Fibroblast of lung (primary cell): Measurements from ENCODE around the gene GBF1. TPM values are rescaled to one million over a fixed set of nuclear protein-coding genes. Genes with fewer than 3 reads are reported as not detected.

Source experiments
- DNase-seq, 2 donors: peaks; one replicate each; pipeline versions ENCODE4 v3.0.0 to v3.0.0-alpha.2; 2010; ENCODE audit warnings: low read depth in 2 of 2
- H2AFZ ChIP-seq: 2 replicates; pipeline ENCODE4 v1.5.1; 2012; ENCODE audit warnings: low read length, control low read depth, inconsistent platforms
- H3K27ac ChIP-seq: 2 replicates; pipeline ENCODE4 v1.5.1; 2011; ENCODE audit warnings: low read length, control low read depth; ENCODE audit not compliant: insufficient read depth
- H3K27me3 ChIP-seq: 2 replicates; pipeline ENCODE4 v1.5.1; 2011; ENCODE audit warnings: mild to moderate bottlenecking, low read length; ENCODE audit not compliant: control insufficient read depth, insufficient read depth
- H3K36me3 ChIP-seq: 2 replicates; pipeline ENCODE4 v1.5.1; 2011; ENCODE audit warnings: low read length; ENCODE audit not compliant: control insufficient read depth, insufficient read depth
- H3K4me1 ChIP-seq: 2 replicates; pipeline ENCODE4 v1.5.1; 2011; ENCODE audit warnings: low read length; ENCODE audit not compliant: control insufficient read depth, insufficient read depth; ENCODE audit errors: extremely low read depth
- H3K4me2 ChIP-seq: 2 replicates; pipeline ENCODE4 v1.5.1; 2011; ENCODE audit warnings: low read length, control low read depth; ENCODE audit not compliant: insufficient read depth; ENCODE audit errors: extremely low read depth
- H3K4me3 ChIP-seq, 4 experiments: fragments of 200-600 bp in 1 of 4; sonication (generic) in 1 of 4; replicated peaks in 1 of 4; 2 replicates each; pipeline ENCODE4 v1.5.1; 2011 to 2016; ENCODE audit warnings: low read length in 4 of 4, low read depth in 3 of 4, mild to moderate bottlenecking in 3 of 4, control low read depth in 2 of 4, inconsistent platforms in 1 of 4, mixed read lengths in 1 of 4; ENCODE audit not compliant: insufficient read depth in 1 of 4; ENCODE audit errors: control extremely low read depth in 1 of 4
- H3K79me2 ChIP-seq: 2 replicates; pipeline ENCODE4 v1.5.1; 2012; ENCODE audit warnings: mild to moderate bottlenecking, low read length, inconsistent platforms; ENCODE audit not compliant: control insufficient read depth, insufficient read depth
- H3K9ac ChIP-seq: 2 replicates; pipeline ENCODE4 v1.5.1; 2011; ENCODE audit warnings: mild to moderate bottlenecking, low read length, control low read depth; ENCODE audit not compliant: insufficient read depth
- H3K9me3 ChIP-seq: 2 replicates; pipeline ENCODE4 v1.5.1; 2012; ENCODE audit warnings: low read depth, low read length; ENCODE audit not compliant: control insufficient read depth, insufficient read depth
- H4K20me1 ChIP-seq: 2 replicates; pipeline ENCODE4 v1.5.1; 2011; ENCODE audit warnings: low read length; ENCODE audit not compliant: control insufficient read depth, insufficient read depth; ENCODE audit errors: extremely low read depth
- CTCF ChIP-seq, 2 donors: IDR thresholded peaks in 1 of 2; conservative IDR thresholded peaks in 1 of 2; 1 replicate in 1 of 2; 2 replicates in 1 of 2; pipeline ENCODE4 v1.5.1; 2011 to 2012; ENCODE audit warnings: low read length in 2 of 2, control low read depth in 1 of 2, inconsistent platforms in 1 of 2, low read depth in 1 of 2, mild to moderate bottlenecking in 1 of 2
- EZH2 ChIP-seq: IDR thresholded peaks from 2 replicates; pipeline ENCODE4 v1.5.1; 2012; ENCODE audit warnings: low read length, control low read depth, mild to moderate bottlenecking; ENCODE audit errors: missing control alignments
- polyA plus RNA-seq, 2 donors: library from polyadenylated mRNA; depleted of rRNA in 1 of 2; stranded (reverse) in 1 of 2; unstranded in 1 of 2; fragments of >200 nt; gene quantifications; 2 replicates each; pipeline ENCODE4 v1.2.1, GENCODE V29; 2011 to 2012; ENCODE audit warnings: missing spikeins in 1 of 2
- total RNA-seq: library from RNA; depleted of rRNA; stranded (reverse); fragments of >200 nt; gene quantifications from 2 replicates; pipeline ENCODE4 v1.2.1, GENCODE V29; 2014

The GBF1 gene
- total and polyA plus RNA-seq, 2 donors (not counting 1 experiment from before 2014, with no cell fraction given) = 24.1 to 24.6 TPM

- no peak for DNase-seq
- H3K4me3 ChIP-seq = no peak overlapping the region
- no peak overlapping the region for H2AFZ ChIP-seq
- no peak overlapping the region for H3K9ac ChIP-seq
- H3K27me3 ChIP-seq = no peaks in the 10 kb centered on the region
- H3K27ac ChIP-seq = no peak overlapping the region
- no peak overlapping the region for H3K4me2 ChIP-seq
- no peaks in the 10 kb centered on the region for H3K4me1 ChIP-seq
- TF ChIP-seq CTCF (conservative IDR thresholded peaks at IDR 0.05 in 1 of 2, IDR thresholded peaks at IDR 0.05 in 1 of 2; ENCODE audit: low read depth in 1 of 2, low read length in 2 of 2) = peak in 1 of 2 donors; percentile 14
- no peak for TF ChIP-seq EZH2
- H4K20me1 ChIP-seq = no peaks in the 10 kb centered on the region
- H3K79me2 ChIP-seq = no peaks in the 10 kb centered on the region
- H3K36me3 ChIP-seq = peaks cover 30% of the 10 kb centered on the region
- H3K9me3 ChIP-seq = no peaks in the 10 kb centered on the region
Measured at GRCh38 chr10:102375250-102375649, 129.9 kb downstream of the GBF1 start.

- H3K4me3 ChIP-seq = no peak overlapping the region
- H3K79me2 ChIP-seq = no peaks in the 10 kb centered on the region
- H3K36me3 ChIP-seq = peaks cover 25% of the 10 kb centered on the region
- no peak overlapping the region for H3K4me2 ChIP-seq
- TF ChIP-seq CTCF (conservative IDR thresholded peaks at IDR 0.05 in 1 of 2, IDR thresholded peaks at IDR 0.05 in 1 of 2; ENCODE audit: low read depth in 1 of 2, low read length in 2 of 2) (no peak), EZH2 (no peak)
- no peak overlapping the region for H3K27ac ChIP-seq
- H3K9me3 ChIP-seq = no peaks in the 10 kb centered on the region
- H3K27me3 ChIP-seq = no peaks in the 10 kb centered on the region
- no peak overlapping the region for H3K9ac ChIP-seq
- H3K4me1 ChIP-seq = no peaks in the 10 kb centered on the region
- no peaks in the 10 kb centered on the region for H4K20me1 ChIP-seq
- no peak for DNase-seq
- no peak overlapping the region for H2AFZ ChIP-seq
Measured at GRCh38 chr10:102375867-102376266, 130.5 kb downstream of the GBF1 start.

GRCh38 chr10:102376901-102377300, 131.6 kb downstream of the GBF1 start:
- TF ChIP-seq EZH2 (no peak), CTCF (conservative IDR thresholded peaks at IDR 0.05 in 1 of 2, IDR thresholded peaks at IDR 0.05 in 1 of 2; ENCODE audit: low read depth in 1 of 2, low read length in 2 of 2) (no peak)
- Histone ChIP-seq H4K20me1 (no peaks in the 10 kb centered on the region), H3K9me3 (no peaks in the 10 kb centered on the region), H3K27ac (no peak overlapping the region), H3K79me2 (no peaks in the 10 kb centered on the region), H3K4me3 (no peak overlapping the region), H3K9ac (no peak overlapping the region), H3K36me3 (peaks cover 26% of the 10 kb centered on the region), H3K4me2 (no peak overlapping the region), H3K27me3 (no peaks in the 10 kb centered on the region), H2AFZ (no peak overlapping the region), H3K4me1 (no peaks in the 10 kb centered on the region)
- DNase-seq = no peak
